ENCODE measurements around the gene PIWIL1.

Gene PIWIL1

GRCh38 chr12:130367523-130367922, 29.8 kb downstream of the PIWIL1 start:
- no peak overlapping the region for H3K4me3 ChIP-seq (ENCODE audit: low read depth, low read length)
- no peak for DNase-seq (ENCODE audit: low read depth)
- no peak for TF ChIP-seq CTCF (IDR thresholded peaks at IDR 0.05; ENCODE audit: control insufficient read depth, extremely low read depth, insufficient read depth)

DNA sequence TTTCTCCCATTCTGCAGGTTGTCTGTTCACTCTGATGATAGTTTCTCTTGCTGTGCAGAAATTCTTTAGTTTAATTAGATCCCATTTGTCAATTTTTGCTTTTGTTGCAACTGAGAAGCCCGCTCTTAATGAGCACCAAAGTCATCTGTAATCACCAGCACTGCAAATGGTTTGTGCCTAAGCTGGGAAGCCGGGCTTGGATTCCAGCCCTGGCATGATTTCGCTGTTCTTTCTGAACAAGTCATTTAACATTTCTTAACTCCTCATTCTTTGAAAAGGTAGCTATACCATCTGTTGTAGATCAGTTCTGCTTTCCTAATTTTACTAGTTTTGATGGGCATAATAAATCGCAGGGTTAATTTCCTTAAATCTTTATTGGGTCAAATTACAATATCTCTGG, 32.1 kb downstream of the PIWIL1 start:
- no peak for DNase-seq (ENCODE audit: low read depth)
- H3K4me3 ChIP-seq (ENCODE audit: low read depth, low read length): no peak overlapping the region
- TF ChIP-seq CTCF (IDR thresholded peaks at IDR 0.05; ENCODE audit: control insufficient read depth, extremely low read depth, insufficient read depth): no peak

DNA sequence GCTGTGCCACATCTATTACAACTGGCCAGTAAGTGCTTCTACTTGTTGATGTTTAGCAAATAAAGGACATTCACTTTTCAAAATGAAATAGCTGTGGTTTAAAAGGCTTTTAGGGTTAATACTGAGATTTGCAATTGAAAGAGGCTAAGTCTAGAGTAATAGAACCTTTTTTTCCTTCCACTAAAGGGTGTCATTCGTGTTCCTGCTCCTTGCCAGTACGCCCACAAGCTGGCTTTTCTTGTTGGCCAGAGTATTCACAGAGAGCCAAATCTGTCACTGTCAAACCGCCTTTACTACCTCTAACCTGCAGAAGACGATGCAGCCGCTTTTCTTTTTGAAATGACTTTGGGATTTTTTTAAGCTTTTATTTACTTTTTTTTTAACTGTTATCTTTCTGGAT, 33.6 kb downstream of the PIWIL1 start:
- H3K4me3 ChIP-seq (ENCODE audit: low read depth, low read length): no peak overlapping the region
- DNase-seq (ENCODE audit: low read depth): no peak
- no peak for TF ChIP-seq CTCF (IDR thresholded peaks at IDR 0.05; ENCODE audit: control insufficient read depth, extremely low read depth, insufficient read depth)

DNA sequence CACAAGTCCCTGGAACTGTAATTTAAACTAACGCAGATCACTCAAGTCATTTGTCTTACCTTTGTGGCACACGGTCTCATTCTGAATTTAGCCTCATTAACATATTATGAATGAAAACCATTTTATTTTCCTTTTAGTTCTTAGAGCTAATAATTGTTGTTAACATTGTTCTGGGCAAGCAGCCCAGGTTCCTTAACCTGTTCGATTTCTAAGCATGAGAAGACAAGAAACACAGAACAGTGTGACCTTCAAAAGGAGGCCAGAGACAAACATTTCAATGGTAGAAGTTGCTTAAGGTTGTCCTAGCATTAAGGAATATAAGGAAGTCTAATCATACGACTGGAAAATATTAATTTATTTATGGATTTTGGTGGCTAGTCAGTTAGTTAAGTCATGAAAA, 35.2 kb downstream of the PIWIL1 start:
- TF ChIP-seq CTCF (IDR thresholded peaks at IDR 0.05; ENCODE audit: control insufficient read depth, extremely low read depth, insufficient read depth): no peak
- no peak overlapping the region for H3K4me3 ChIP-seq (ENCODE audit: low read depth, low read length)
- no peak for DNase-seq (ENCODE audit: low read depth)

DNA sequence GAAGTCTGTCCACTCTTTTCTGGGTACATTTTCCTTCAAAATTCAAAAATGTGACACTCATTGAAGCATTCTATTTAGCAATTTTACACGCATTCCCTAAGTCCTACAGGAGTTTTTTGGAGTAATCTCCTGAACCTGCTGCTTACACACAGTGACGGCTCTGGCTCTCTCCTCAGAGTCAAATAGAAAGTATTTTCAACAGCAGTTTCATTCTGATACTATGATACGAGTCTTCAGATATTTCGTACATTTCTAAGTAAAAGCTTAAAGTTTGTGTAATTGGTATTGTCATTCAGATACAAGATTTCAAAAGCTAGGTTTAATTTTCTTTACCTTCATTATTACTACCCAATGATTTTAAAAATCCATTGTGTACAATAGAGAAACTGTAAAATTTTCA, 36.4 kb downstream of the PIWIL1 start:
- TF ChIP-seq CTCF (IDR thresholded peaks at IDR 0.05; ENCODE audit: control insufficient read depth, extremely low read depth, insufficient read depth): no peak
- H3K4me3 ChIP-seq (ENCODE audit: low read depth, low read length): no peak overlapping the region
- DNase-seq (ENCODE audit: low read depth): no peak

GRCh38 chr12:130375296-130376287, 37.9 kb downstream of the PIWIL1 start:
- no peak for TF ChIP-seq CTCF (IDR thresholded peaks at IDR 0.05; ENCODE audit: control insufficient read depth, extremely low read depth, insufficient read depth)
- DNase-seq (ENCODE audit: low read depth): no peak
- no peak overlapping the region for H3K4me3 ChIP-seq (ENCODE audit: low read depth, low read length)
